ENCODE results near the gene GRID1.

Gene GRID1

GRCh38 chr10:85649461-85649860 lies 717.1 kb downstream of the GRID1 start:
- DNase-seq (ENCODE audit: low read depth), result no peak

- no peak for DNase-seq (ENCODE audit: low read depth)
Observed at GRCh38 chr10:85648279-85648754, 718.3 kb downstream of the GRID1 start.

DNA sequence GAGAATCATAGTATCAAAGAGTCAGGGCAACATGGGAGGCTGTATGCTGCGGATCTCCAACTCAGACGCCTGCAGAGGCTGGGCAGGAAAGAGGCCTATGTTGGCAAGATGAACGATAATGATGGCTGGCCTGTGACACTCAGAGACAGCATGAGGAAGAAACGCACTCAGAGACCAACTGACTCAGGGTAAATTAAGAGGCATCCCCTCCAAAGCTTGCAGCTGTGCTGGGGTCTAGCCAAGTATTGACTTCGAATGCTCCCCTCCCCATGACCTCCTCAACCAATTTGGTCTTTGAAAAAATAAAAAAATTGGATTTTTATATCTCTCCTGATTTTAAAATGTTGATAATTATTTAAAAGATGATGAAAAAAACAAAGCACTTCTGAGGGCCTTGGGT lies 718.9 kb downstream of the GRID1 start:
- no peak for DNase-seq (ENCODE audit: low read depth)

DNA sequence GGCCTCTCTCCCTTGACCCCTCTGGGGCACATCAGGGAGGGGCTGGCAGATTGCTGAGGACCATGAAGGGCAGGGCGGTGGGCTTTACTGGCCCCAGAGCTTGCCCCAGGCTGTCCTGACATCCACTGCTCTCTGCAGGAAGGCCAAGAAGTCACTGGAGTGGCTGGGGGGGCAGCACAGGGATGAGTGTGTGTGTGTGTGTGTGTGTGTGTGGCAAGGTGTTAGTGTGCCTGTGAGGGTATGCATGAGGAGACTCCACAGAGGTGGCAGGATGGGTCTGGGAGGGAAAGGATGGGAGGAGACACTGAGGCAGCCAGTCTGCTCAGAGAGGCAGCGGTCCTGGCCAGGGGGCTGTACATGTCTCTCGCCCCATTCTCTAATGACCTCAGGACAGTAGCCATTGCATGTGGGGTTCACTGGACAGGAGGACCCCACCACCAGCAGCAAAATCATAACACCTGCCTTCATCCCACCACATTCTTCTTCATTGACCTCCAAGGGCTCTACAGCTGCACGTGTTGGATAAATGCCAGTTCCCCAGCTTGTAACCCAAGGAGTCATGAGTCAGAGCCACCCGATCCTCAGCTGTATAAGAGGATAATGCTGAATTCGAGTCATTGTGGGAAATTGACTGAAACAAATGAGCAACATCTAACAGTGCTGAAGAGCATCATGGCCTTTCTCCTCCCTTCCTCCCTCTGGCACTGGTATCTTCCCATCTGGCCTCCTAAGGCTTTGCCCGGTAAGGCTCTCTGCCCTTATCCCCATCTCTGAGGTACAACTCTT lies 720.5 kb downstream of the GRID1 start:
- peak; percentile 50 for DNase-seq (ENCODE audit: low read depth)

DNA sequence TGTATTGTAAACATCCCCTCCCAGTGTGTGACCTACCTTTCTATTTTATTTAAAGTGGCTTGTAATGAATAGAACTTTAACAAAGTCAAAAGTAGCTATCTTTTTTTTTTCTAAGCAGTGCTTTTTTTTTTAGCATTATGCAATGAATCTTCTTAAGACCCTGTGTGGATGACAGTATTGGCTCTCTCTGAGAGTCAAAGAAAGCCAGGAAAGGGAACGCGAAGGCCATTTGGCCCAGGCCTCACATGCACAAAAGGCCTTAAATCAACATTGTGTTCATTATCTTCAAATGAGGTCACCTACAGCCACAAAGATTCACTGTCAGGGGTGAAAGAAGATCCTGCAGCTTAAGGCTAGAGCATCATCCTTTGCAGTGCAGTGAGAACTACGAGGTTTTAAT lies 721.5 kb downstream of the GRID1 start:
- no peak for DNase-seq (ENCODE audit: low read depth)

DNA sequence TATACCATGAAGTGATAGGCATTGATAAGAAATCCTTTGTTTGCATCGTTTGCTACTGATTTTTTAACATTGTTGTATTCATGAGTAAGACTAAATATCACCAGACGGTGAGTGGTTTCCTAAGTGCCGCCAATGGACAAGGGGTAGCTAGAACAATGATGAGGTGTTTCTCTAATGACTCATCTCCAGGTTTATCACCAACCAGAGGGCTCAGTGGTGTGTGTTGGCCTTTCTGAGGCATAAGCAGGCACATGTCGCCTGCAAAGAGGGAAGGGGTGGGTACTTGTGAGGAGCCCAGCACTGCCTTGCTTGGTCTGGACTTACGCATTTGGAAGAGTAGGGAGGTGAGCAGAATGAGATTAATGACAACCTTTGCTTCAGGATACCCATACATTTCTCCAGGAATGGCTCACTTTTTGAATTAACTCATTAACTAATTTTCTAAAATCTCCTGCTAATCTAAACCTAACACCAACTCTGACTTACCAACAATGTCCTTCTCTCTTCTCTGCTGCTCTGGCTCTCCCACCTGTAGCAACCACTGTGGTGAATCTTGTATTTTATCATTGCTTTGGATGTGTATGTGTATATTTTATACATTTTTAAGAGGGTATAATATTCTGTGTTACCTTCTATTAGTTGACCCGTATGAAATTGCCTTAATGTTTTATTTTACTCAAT lies 722.6 kb downstream of the GRID1 start:
- no peak for DNase-seq (ENCODE audit: low read depth)

GRCh38 chr10:85643171-85643844 lies 723.3 kb downstream of the GRID1 start:
- DNase-seq (ENCODE audit: low read depth), result no peak

GRCh38 chr10:85642421-85643170 lies 724.0 kb downstream of the GRID1 start:
- DNase-seq (ENCODE audit: low read depth), result peak; percentile 72

GRCh38 chr10:85642082-85642420 lies 724.5 kb downstream of the GRID1 start:
- no peak for DNase-seq (ENCODE audit: low read depth)

DNA sequence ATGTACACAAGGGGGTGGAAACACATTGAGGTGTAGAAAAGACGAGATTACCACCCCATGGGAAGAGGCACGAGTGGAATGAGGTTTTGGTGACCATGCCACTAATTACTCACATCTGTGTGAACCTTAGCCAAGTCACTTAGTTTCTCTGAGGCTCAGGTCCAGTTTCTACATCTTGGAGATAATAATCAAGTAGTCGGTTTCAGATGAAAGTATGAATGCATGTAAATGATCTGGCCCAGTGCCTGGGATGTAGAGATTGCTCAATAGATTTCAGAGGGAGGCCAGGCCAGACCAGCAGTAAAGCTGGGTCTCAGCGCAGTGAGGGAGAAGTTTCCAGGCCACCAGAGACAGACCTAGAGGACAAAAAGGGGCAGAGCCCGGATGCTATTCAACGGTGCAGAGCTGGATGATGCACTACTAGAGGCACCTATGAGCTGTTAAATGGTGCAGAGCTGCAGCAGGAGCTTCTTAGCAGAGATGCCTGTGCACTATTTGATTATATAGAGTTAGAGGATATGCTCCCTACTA lies 725.1 kb downstream of the GRID1 start:
- DNase-seq (ENCODE audit: low read depth), result peak; percentile 29

GRCh38 chr10:85638797-85639196 lies 727.8 kb downstream of the GRID1 start:
- no peak for DNase-seq (ENCODE audit: low read depth)

DNA sequence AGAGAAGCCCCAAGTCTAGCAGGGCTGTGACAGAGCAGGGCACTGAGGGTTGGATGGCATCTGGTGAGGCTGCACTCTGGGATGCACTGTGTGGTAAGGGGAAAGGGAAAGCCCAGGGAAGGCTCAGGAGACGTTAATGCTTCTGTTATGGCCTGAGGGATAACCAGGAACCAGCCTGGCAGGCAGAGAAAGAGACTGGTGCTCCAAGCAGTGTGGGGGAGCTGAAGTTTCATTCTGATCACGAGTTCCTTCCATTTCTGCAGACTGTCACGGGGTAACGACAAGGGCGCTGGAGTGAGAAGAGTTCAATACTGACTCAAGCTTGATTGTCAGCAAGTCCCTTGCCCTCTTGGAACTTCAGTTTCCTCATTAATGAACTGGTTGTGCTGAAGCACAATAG lies 730.9 kb downstream of the GRID1 start:
- DNase-seq (ENCODE audit: low read depth), result no peak

DNA sequence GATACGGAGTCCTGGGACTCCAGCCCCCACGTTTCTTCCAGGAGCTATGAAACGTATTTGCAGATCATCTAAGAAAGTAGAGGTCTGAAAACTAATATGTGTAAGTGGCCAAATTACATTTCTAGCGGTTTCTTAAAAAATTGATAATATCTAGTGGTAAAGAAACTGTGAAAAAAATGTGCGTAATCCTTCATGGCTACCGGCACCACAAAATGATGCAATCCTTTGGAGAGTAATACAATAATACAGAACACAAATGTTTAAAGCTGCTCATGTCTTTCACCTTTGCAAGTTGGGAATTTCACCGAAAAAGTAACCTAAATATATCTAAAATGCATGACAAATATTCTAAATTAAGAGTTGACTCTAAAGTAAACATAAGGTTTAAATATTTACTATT lies 742.1 kb downstream of the GRID1 start:
- DNase-seq (ENCODE audit: low read depth), result no peak

GRCh38 chr10:85623758-85624157 lies 742.8 kb downstream of the GRID1 start:
- DNase-seq (ENCODE audit: low read depth), result no peak

GRCh38 chr10:85623342-85623741 lies 743.3 kb downstream of the GRID1 start:
- DNase-seq (ENCODE audit: low read depth), result no peak

DNA sequence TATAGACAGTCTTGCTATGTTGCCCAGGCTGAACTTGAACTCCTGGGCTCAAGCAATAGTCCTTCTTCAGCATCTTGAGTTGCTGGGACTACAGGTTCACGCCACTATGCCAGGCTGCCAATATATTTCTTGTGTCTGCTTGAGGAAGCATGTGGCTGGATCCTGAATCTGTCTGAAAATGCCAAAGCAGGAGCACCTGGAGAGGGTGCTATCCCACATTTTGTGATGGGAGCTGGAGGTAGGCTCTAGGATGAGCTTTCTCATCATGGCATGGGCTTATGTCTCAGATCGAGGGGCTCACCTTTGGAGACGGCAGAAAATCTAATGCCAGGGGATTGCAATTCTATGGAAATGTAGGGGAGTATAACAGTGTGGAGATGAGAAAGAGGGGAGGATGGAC lies 744.2 kb downstream of the GRID1 start:
- no peak for DNase-seq (ENCODE audit: low read depth)

GRCh38 chr10:85621562-85621961 lies 745.0 kb downstream of the GRID1 start:
- no peak for DNase-seq (ENCODE audit: low read depth)

DNA sequence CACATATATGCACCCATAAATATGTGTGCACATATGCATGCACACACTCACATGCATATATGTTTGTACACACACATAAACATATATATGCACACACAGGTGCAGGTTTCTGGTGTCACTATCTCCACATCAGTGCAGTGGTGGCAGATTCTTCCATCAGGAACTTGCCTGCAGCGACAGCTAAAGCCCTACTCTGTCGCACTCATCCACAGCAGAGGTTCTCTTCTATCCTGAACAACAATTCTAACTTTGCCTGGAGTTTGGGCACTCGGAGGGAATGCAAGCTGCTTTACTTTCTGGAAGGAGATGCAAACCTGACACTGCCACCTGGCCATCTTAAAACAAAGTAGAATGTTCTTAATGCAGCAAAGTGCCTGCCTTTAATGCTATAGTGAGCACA lies 745.8 kb downstream of the GRID1 start:
- DNase-seq (ENCODE audit: low read depth), result no peak

DNA sequence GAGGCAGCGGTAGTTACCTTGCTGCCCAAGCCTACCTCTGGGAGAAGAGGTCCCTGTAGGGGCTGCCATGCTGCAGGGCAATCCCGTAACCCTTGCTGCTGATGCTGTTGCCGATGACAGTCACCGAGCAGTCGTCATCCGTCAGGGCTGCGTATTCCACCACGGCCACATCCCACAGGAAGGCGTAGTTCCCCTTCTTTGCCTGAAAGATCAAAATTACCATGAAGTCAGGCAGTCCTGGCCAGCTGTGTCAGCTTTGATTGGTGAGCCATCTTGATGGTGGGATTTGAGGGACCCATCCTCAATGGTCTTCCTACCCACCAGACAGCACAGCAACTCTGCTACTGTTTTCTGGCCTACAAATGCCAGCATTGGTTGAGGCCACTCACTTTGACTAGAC lies 746.8 kb downstream of the GRID1 start:
- DNase-seq (ENCODE audit: low read depth), result no peak

GRCh38 chr10:85618841-85619240 lies 747.8 kb downstream of the GRID1 start:
- no peak for DNase-seq (ENCODE audit: low read depth)

DNA sequence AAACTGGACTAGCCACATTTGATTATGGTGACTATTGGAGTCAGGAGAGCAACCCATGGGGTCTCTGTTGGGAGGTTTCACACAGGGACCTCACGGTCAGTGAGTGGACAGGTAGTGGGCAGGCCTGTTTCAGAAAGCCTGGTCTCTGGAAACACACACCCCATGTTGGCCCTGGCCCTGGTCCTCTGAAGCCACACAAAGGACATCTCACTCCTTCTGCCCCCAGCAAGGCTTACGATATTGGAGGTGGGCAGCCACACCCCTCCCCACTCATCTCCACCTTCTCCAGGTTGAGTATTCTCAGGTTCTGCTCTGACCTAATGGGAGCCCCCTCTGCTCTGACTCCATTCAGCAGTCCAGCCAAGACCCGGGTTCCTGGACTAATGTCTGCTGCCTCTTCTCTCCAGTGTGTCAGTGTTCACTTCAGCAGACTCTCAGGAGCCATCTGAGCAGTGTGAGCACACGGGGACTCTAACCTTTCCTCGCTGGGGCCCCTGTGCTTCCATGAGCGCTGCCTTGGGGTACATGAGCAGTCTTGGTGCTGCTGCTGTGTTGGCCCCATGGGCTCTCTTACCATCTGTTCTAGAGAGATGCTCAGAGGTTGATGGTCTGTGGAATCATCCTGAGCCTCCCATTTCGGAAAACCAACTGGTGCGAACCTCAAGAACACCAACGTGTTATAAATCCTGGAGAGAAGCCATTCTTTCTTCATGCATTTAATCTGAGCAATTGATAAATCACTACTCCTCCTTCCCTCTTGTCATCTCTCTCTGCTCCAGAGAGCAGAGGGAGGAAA lies 748.6 kb downstream of the GRID1 start:
- DNase-seq (ENCODE audit: low read depth), result no peak

Measured in HS-5 (cell line).